K562 (cell line): ENCODE measurements around the gene CALCOCO2. TPM values are rescaled to one million over a fixed set of nuclear protein-coding genes. Genes with fewer than 3 reads are reported as not detected.

Experiments
- ARHGAP35 ChIP-seq: fragments of 450-650 bp; IDR thresholded peaks from 2 replicates; pipeline ENCODE4 v1.6.1; 2018; ENCODE audit not compliant: partially characterized antibody
- ARID2 ChIP-seq: fragments of 450-650 bp; IDR thresholded peaks from 2 replicates; pipeline ENCODE4 v1.6.1; 2017; ENCODE audit warnings: antibody characterized with exemption, mild to moderate bottlenecking
- FOXA3 ChIP-seq, 2 experiments: fragments of 450-650 bp in 1 of 2; sonication (generic) in 1 of 2; formaldehyde crosslinking; IDR thresholded peaks in 1 of 2; conservative IDR thresholded peaks in 1 of 2; 2 replicates each; pipeline versions ENCODE4 v1.4.0 to v1.8.0; 2020 to 2022; ENCODE audit warnings: mild to moderate bottlenecking in 2 of 2, missing genetic modification reagents in 1 of 2
- FUS ChIP-seq: fragments of 200-400 bp; formaldehyde crosslinking; optimal IDR thresholded peaks from 2 replicates; pipeline ENCODE3; 2017; ENCODE audit warnings: low read depth, low read length
- KAT2B ChIP-seq: IDR thresholded peaks from one replicate; pipeline ENCODE4 v1.6.1; 2012; ENCODE audit warnings: low read depth, mild to moderate bottlenecking, control low read depth, inconsistent platforms, low read length, moderate library complexity
- KDM4B ChIP-seq, 2 experiments: fragments of 450-650 bp in 1 of 2; sonication (generic) in 1 of 2; IDR thresholded peaks; 2 replicates each; pipeline ENCODE4 v1.6.1; 2016 to 2017; ENCODE audit warnings: borderline replicate concordance in 2 of 2, antibody characterized with exemption in 1 of 2, low read depth in 1 of 2, mild to moderate bottlenecking in 1 of 2
- MIER1 ChIP-seq: fragments of 450-650 bp; IDR thresholded peaks from 2 replicates; pipeline ENCODE4 v1.6.1; 2016; ENCODE audit warnings: antibody characterized with exemption, mild to moderate bottlenecking, low read depth
- OTX1 ChIP-seq: fragments of 450-650 bp; formaldehyde crosslinking; IDR thresholded peaks from 2 replicates; pipeline ENCODE4 v1.4.0; 2022; ENCODE audit warnings: mild to moderate bottlenecking
- RNF2 ChIP-seq: sonication (generic); IDR thresholded peaks from 2 replicates; pipeline ENCODE4 v1.6.1; 2016
- SIN3B ChIP-seq: fragments of 450-650 bp; IDR thresholded peaks from 2 replicates; pipeline ENCODE4 v1.6.1; 2017; ENCODE audit warnings: low read depth, mild to moderate bottlenecking, moderate library complexity
- SPI1 ChIP-seq: IDR thresholded peaks from 2 replicates; pipeline ENCODE4 v1.6.1; 2011; ENCODE audit warnings: low read depth, low read length, control low read depth, borderline replicate concordance
- TSHZ1 ChIP-seq: fragments of 250-450 bp; sonication (Bioruptor Pico); IDR thresholded peaks from 2 replicates; pipeline ENCODE4 v1.4.0; 2020; ENCODE audit warnings: mild to moderate bottlenecking, moderate library complexity
- ZBTB43 ChIP-seq: sonication (generic); formaldehyde crosslinking; IDR thresholded peaks from 2 replicates; pipeline ENCODE4 v1.8.0; 2023; ENCODE audit warnings: mild to moderate bottlenecking, missing genetic modification reagents
- ZNF140 ChIP-seq: fragments of 250-450 bp; sonication (Bioruptor Pico); IDR thresholded peaks from 2 replicates; pipeline ENCODE4 v1.8.0; 2021; ENCODE audit warnings: moderate library complexity, mild to moderate bottlenecking, inconsistent platforms
- ZNF165 ChIP-seq: fragments of 250-450 bp; sonication (Bioruptor Pico); IDR thresholded peaks from 2 replicates; pipeline ENCODE4 v1.4.0; 2020; ENCODE audit warnings: borderline replicate concordance
- ZNF436 ChIP-seq: fragments of 250-450, 450-650 bp; sonication (Bioruptor Pico); formaldehyde crosslinking; IDR thresholded peaks from 2 replicates; pipeline ENCODE4 v1.7.0; 2020; ENCODE audit warnings: mild to moderate bottlenecking
- ZNF695 ChIP-seq: fragments of 450-650 bp; formaldehyde crosslinking; IDR thresholded peaks from 2 replicates; pipeline ENCODE4 v1.4.0; 2020; ENCODE audit warnings: mild to moderate bottlenecking, moderate library complexity
- ZNF699 ChIP-seq: fragments of 250-450 bp; sonication (Bioruptor Pico); IDR thresholded peaks from 2 replicates; pipeline ENCODE4 v1.8.0; 2021; ENCODE audit warnings: mild to moderate bottlenecking, moderate library complexity; ENCODE audit not compliant: insufficient replicate concordance
- ZNF778 ChIP-seq: fragments of 450-650 bp; formaldehyde crosslinking; IDR thresholded peaks from 2 replicates; pipeline ENCODE4 v1.4.0; 2020; ENCODE audit warnings: mild to moderate bottlenecking, moderate library complexity
- polyA plus RNA-seq, 8 experiments: library from polyadenylated mRNA; depleted of rRNA in 4 of 8; stranded (reverse) in 5 of 8; unstranded in 3 of 8; fragments of >200 nt; fragmentation: Nextera tagmentation in 2 of 8; fragmentation: Illumina TruSeq in 1 of 8; extraction: Ambion mirVana in 2 of 8; extraction: Trizol in 1 of 8; gene quantifications; 2 replicates each; pipeline versions ENCODE4 v1.2.1 to v1.2.3, GENCODE V29; 2011 to 2014; ENCODE audit warnings: inconsistent platforms in 1 of 8, missing spikeins in 1 of 8
- total RNA-seq, 7 experiments: library from RNA; depleted of rRNA in 6 of 7; stranded (reverse); fragments of >200 nt in 6 of 7; fragmentation: Illumina TruSeq in 2 of 7; extraction: Trizol in 2 of 7; gene quantifications; 2 replicates each; pipeline versions ENCODE4 v1.2.1 to v1.2.3, GENCODE V29; 2011 to 2021; ENCODE audit warnings: low replicate concordance in 1 of 7

CALCOCO2 gene
- total and polyA plus RNA-seq, 9 of the 15 experiments (the other 6 are each of a cell fraction or from before 2014, with no cell fraction given) = 24.1 to 87.3 (median 67.5) TPM

GRCh38 chr17:48825446-48826381 is 5.1 kb upstream of the CALCOCO2 start (continued):
- TF ChIP-seq FOXA3 (CRISPR knock-in tag; conservative IDR thresholded peaks at IDR 0.05 in 1 of 2, IDR thresholded peaks at IDR 0.05 in 1 of 2) = peak in 1 of 2 experiments; percentile 44; a peak in 1 of 4 replicates
- TF ChIP-seq ZNF699 (CRISPR knock-in tag) = peak; percentile 89
- TF ChIP-seq ARHGAP35 = no peak
- no peak for TF ChIP-seq SIN3B
- TF ChIP-seq FUS = no peak
- no peak for TF ChIP-seq KAT2B
- no peak for TF ChIP-seq ZNF778 (CRISPR knock-in tag)
- no peak for TF ChIP-seq SPI1
- TF ChIP-seq RNF2 = no peak
- no peak for TF ChIP-seq ZBTB43 (CRISPR knock-in tag)
- TF ChIP-seq MIER1 = no peak
- TF ChIP-seq ARID2 = no peak
- peak; percentile 79; the same call in 1 of the 2 replicates for TF ChIP-seq ZNF695 (CRISPR knock-in tag)
- TF ChIP-seq ZNF165 (CRISPR knock-in tag) = peak; percentile 79; the same call in 1 of the 2 replicates
- peak; percentile 89 for TF ChIP-seq ZNF140 (CRISPR knock-in tag)
- peak; percentile 97 for TF ChIP-seq TSHZ1
- TF ChIP-seq KDM4B (IDR thresholded peaks at IDR 0.05; ENCODE audit: borderline replicate concordance in 2 of 2, low read depth in 1 of 2) = no peak
- TF ChIP-seq OTX1 (CRISPR knock-in tag) = peak; percentile 99
- no peak for TF ChIP-seq ZNF436 (CRISPR knock-in tag)
